ENCODE measurements around the gene WDR49. TPM values are rescaled to one million over a fixed set of nuclear protein-coding genes. Genes with fewer than 3 reads are reported as not detected.

WDR49 gene
- total and polyA plus RNA-seq, 11 donors = 0.03 to 8.7 (median 1.7) TPM

GRCh38 chr3:167456157-167456799, 197.5 kb downstream of the WDR49 start:
- intact Hi-C loops (cut with DNase I) = no loop called here
- Histone ChIP-seq H3K4me3 (no peak overlapping the region), H3K4me1 (no peaks in the 10 kb centered on the region), H3K9me3 (no peaks in the 10 kb centered on the region), H3K27ac (no peak overlapping the region), H3K36me3 (no peaks in the 10 kb centered on the region), H3K27me3 (no peaks in the 10 kb centered on the region)
- WGBS, 4 donors = 71 to 81% (median 79%) methylated on average over 6 of the region's 6 CpGs
- TF ChIP-seq CTCF (IDR thresholded peaks at IDR 0.05) (no peak), POLR2A (IDR thresholded peaks at IDR 0.05) (no peak)
- ATAC-seq = no peak
- no peak for DNase-seq

GRCh38 chr3:167453815-167454214, 199.9 kb downstream of the WDR49 start:
- H3K9me3 ChIP-seq = no peaks in the 10 kb centered on the region
- 80 to 90% (median 86%) methylated on average over 2 of the region's 2 CpGs for WGBS, 4 donors
- H3K27ac ChIP-seq = no peak overlapping the region
- no peaks in the 10 kb centered on the region for H3K4me1 ChIP-seq
- H3K4me3 ChIP-seq = no peak overlapping the region
- no peaks in the 10 kb centered on the region for H3K27me3 ChIP-seq
- TF ChIP-seq CTCF (IDR thresholded peaks at IDR 0.05) = no peak
- TF ChIP-seq POLR2A (IDR thresholded peaks at IDR 0.05) = no peak
- no peak for ATAC-seq
- no peak for DNase-seq
- intact Hi-C loops (cut with DNase I) = no loop called here
- no peaks in the 10 kb centered on the region for H3K36me3 ChIP-seq

- intact Hi-C loops (cut with DNase I) = no loop called here
- Histone ChIP-seq H3K4me3 (no peak overlapping the region), H3K9me3 (no peaks in the 10 kb centered on the region), H3K27me3 (no peaks in the 10 kb centered on the region), H3K4me1 (no peaks in the 10 kb centered on the region), H3K36me3 (no peaks in the 10 kb centered on the region), H3K27ac (no peak overlapping the region)
- no peak for ATAC-seq
- no peak for DNase-seq
- 1 to 86% (median 51%) methylated on average over 1 of the region's 1 CpG for WGBS, 4 donors
- TF ChIP-seq CTCF (IDR thresholded peaks at IDR 0.05) (no peak), POLR2A (IDR thresholded peaks at IDR 0.05) (no peak)
Measured at GRCh38 chr3:167451282-167451681, 202.5 kb downstream of the WDR49 start.

- intact Hi-C loops (cut with DNase I) = no loop called here
- no peak overlapping the region for H3K4me3 ChIP-seq
- no peak for TF ChIP-seq CTCF (IDR thresholded peaks at IDR 0.05)
- no peak for TF ChIP-seq POLR2A (IDR thresholded peaks at IDR 0.05)
- no peak overlapping the region for H3K27ac ChIP-seq
- H3K4me1 ChIP-seq = no peaks in the 10 kb centered on the region
- 62 to 80% (median 76%) methylated on average over 2 of the region's 2 CpGs for WGBS, 4 donors
- H3K27me3 ChIP-seq = no peaks in the 10 kb centered on the region
- no peaks in the 10 kb centered on the region for H3K9me3 ChIP-seq
- H3K36me3 ChIP-seq = no peaks in the 10 kb centered on the region
- ATAC-seq (no peak), DNase-seq (no peak)
Measured at GRCh38 chr3:167450675-167451074, 203.1 kb downstream of the WDR49 start.

Measured in heart left ventricle (tissue), 16 donors.